ENCODE results near the gene PTPN1.

The PTPN1 gene

DNA sequence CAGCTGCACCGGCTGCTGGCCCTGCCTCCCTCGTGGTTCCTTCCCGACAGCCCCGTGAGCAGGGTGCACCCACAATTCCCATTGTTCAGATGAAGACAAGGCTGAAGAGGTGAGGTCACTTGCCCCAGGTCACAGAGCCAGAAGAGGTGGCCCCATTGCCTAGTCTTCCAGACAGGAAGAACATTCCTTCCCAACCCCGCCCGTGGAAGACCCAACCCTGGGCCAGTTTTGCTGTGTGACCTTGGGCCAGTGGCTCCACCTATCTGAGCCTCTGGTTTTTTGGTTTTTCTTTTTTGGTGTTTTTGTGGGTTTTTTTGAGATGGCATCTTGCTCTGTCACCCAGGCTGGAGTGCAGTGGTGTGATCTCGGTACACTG, 119.5 kb downstream of the PTPN1 start:
- H3K36me3 ChIP-seq (ENCODE audit: insufficient read depth, low read length) = no peaks in the 10 kb centered on the region
- H3K4me1 ChIP-seq (ENCODE audit: insufficient read depth, low read length, poor library complexity, severe bottlenecking) = no peaks in the 10 kb centered on the region
- no peak overlapping the region for H3K4me3 ChIP-seq (ENCODE audit: low read length, poor library complexity, severe bottlenecking)
- H2AFZ ChIP-seq (ENCODE audit: low read length) = no peak overlapping the region
- H3K9me3 ChIP-seq (ENCODE audit: insufficient read depth, low read depth, low read length) = no peaks in the 10 kb centered on the region
- no peaks in the 10 kb centered on the region for H3F3A ChIP-seq (ENCODE audit: low read depth)
- no peaks in the 10 kb centered on the region for H4K20me1 ChIP-seq (ENCODE audit: insufficient read depth, low read length, poor library complexity, severe bottlenecking)
- no peaks in the 10 kb centered on the region for H3K9me2 ChIP-seq (replicated peaks; ENCODE audit: low read depth, low read length)
- no peaks in the 10 kb centered on the region for H3K27me3 ChIP-seq (ENCODE audit: insufficient read depth, low read length, poor library complexity, severe bottlenecking)
- no peak overlapping the region for H3K4me2 ChIP-seq (ENCODE audit: low read depth, low read length, poor library complexity, severe bottlenecking)
- no peak for TF ChIP-seq CTCF (conservative IDR thresholded peaks at IDR 0.05; ENCODE audit: low read length)
- H3K79me2 ChIP-seq (ENCODE audit: insufficient read depth, low read length) = no peaks in the 10 kb centered on the region
- H3K9ac ChIP-seq (ENCODE audit: low read depth, low read length, poor library complexity, severe bottlenecking) = no peak overlapping the region

- TF ChIP-seq CTCF (conservative IDR thresholded peaks at IDR 0.05; ENCODE audit: low read length) = no peak
- no peak for TF ChIP-seq EZH2phosphoT487 (IDR thresholded peaks at IDR 0.05; ENCODE audit: borderline replicate concordance)
- Histone ChIP-seq H3K36me3 (ENCODE audit: insufficient read depth, low read length) (no peaks in the 10 kb centered on the region), H3K9ac (ENCODE audit: low read depth, low read length, poor library complexity, severe bottlenecking) (no peak overlapping the region), H3K4me2 (ENCODE audit: low read depth, low read length, poor library complexity, severe bottlenecking) (no peak overlapping the region), H4K20me1 (ENCODE audit: insufficient read depth, low read length, poor library complexity, severe bottlenecking) (no peaks in the 10 kb centered on the region), H3K27me3 (ENCODE audit: insufficient read depth, low read length, poor library complexity, severe bottlenecking) (no peaks in the 10 kb centered on the region), H3K79me2 (ENCODE audit: insufficient read depth, low read length) (no peaks in the 10 kb centered on the region), H3K4me1 (ENCODE audit: insufficient read depth, low read length, poor library complexity, severe bottlenecking) (no peaks in the 10 kb centered on the region), H3K4me3 (ENCODE audit: low read length, poor library complexity, severe bottlenecking) (no peak overlapping the region), H2AFZ (ENCODE audit: low read length) (no peak overlapping the region), H3F3A (ENCODE audit: low read depth) (no peaks in the 10 kb centered on the region), H3K9me3 (ENCODE audit: insufficient read depth, low read depth, low read length) (no peaks in the 10 kb centered on the region), H3K9me2 (replicated peaks; ENCODE audit: low read depth, low read length) (no peaks in the 10 kb centered on the region)
Measured at GRCh38 chr20:50630578-50631263, 120.5 kb downstream of the PTPN1 start.

DNA sequence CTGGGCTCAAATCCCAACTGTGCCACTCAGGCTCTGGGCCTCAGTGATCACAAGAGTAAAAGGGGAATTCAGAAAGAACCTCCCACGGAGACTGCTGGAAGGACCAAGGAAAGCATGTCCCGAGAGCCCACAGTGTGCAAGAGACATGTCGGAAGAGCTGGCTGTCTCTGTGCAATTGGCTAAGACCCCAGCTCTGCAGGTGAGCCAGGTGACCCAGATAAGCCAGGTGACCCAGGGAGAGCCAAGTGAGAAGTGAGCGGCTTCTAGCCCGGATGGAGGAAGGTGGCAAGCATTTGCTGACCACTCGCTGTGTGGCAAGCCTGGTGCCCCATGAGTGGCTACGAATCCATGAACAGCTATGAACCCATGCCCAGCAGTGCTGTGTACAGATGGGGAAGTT, 122.1 kb downstream of the PTPN1 start:
- H3K4me1 ChIP-seq (ENCODE audit: insufficient read depth, low read length, poor library complexity, severe bottlenecking) = peaks cover 6% of the 10 kb centered on the region
- H3K4me2 ChIP-seq (ENCODE audit: low read depth, low read length, poor library complexity, severe bottlenecking) = no peak overlapping the region
- TF ChIP-seq EZH2phosphoT487 (IDR thresholded peaks at IDR 0.05; ENCODE audit: borderline replicate concordance) = no peak
- TF ChIP-seq CTCF (conservative IDR thresholded peaks at IDR 0.05; ENCODE audit: low read length) = no peak
- no peak overlapping the region for H2AFZ ChIP-seq (ENCODE audit: low read length)
- no peaks in the 10 kb centered on the region for H3K36me3 ChIP-seq (ENCODE audit: insufficient read depth, low read length)
- H3K9me2 ChIP-seq (replicated peaks; ENCODE audit: low read depth, low read length) = no peaks in the 10 kb centered on the region
- no peaks in the 10 kb centered on the region for H4K20me1 ChIP-seq (ENCODE audit: insufficient read depth, low read length, poor library complexity, severe bottlenecking)
- no peak overlapping the region for H3K9ac ChIP-seq (ENCODE audit: low read depth, low read length, poor library complexity, severe bottlenecking)
- H3K27me3 ChIP-seq (ENCODE audit: insufficient read depth, low read length, poor library complexity, severe bottlenecking) = no peaks in the 10 kb centered on the region
- no peaks in the 10 kb centered on the region for H3K9me3 ChIP-seq (ENCODE audit: insufficient read depth, low read depth, low read length)
- H3K4me3 ChIP-seq (ENCODE audit: low read length, poor library complexity, severe bottlenecking) = no peak overlapping the region
- no peaks in the 10 kb centered on the region for H3F3A ChIP-seq (ENCODE audit: low read depth)
- no peaks in the 10 kb centered on the region for H3K79me2 ChIP-seq (ENCODE audit: insufficient read depth, low read length)
